GM23248 (cell line): ENCODE results near the gene BAIAP2.

Experiments used
- EZH2 ChIP-seq: fragments of 200-600 bp; sonication (generic); IDR thresholded peaks from 2 replicates; pipeline ENCODE4 v1.6.1; 2018; ENCODE audit warnings: antibody characterized with exemption, mild to moderate bottlenecking; ENCODE audit not compliant: insufficient read depth, poor library complexity, severe bottlenecking
- EZH2phosphoT487 ChIP-seq: fragments of 200-600 bp; sonication (generic); IDR thresholded peaks from 2 replicates; pipeline ENCODE4 v1.6.1; 2018; ENCODE audit warnings: antibody characterized with exemption, moderate library complexity, mild to moderate bottlenecking, low read depth; ENCODE audit not compliant: insufficient read depth

DNA sequence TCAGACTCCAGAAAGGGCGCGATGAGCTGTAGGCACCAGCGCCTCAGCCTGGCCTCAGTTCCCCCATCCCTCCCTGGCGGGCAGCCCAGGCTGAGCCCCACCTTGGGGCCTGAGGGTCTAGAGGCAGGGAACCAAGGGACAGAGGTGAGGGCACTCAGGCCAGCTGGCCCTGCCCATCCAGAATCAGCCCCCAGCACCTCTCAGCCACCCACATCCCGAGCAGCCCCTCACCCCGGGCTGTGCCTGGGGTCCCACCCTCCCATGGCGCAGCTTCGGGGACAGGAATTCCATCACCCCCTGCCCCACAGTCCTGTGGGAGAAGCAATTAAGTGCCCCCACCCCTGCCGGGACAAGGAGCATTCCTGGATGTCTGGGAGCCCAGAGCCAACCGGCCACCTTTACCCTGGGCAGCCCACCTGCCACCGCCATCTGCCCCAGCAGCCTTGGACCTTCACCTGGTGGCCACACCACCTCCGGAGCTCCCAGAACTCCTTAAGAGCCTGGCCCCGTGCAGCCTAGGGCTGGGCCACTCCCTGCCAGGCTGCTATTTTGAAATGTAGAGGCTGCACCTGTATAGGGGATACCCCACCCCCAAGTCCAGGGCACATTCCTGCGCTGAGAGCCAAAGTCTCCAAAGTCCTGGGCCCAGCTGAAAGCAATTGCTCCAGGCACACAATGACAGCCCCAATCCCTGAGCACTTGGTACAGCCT is 96.7 kb downstream of the BAIAP2 start:
- TF ChIP-seq EZH2, result no peak
- TF ChIP-seq EZH2phosphoT487, result no peak
